HCT116 (cell line): ENCODE measurements around the gene PLK5.

ENCODE experiments used
- CTCF ChIP-seq, 3 experiments: fragments of 200-600 bp in 1 of 3; sonication (generic) in 1 of 3; IDR thresholded peaks in 2 of 3; conservative IDR thresholded peaks in 1 of 3; 2 replicates each; pipeline ENCODE4 v1.5.1; 2012 to 2017; ENCODE audit warnings: low read depth in 2 of 3, low read length in 2 of 3, antibody characterized with exemption in 1 of 3, borderline replicate concordance in 1 of 3, control low read depth in 1 of 3, mild to moderate bottlenecking in 1 of 3, mixed read lengths in 1 of 3, mixed run types in 1 of 3, moderate library complexity in 1 of 3; ENCODE audit not compliant: insufficient read depth in 1 of 3
- ELF1 ChIP-seq: IDR thresholded peaks from 2 replicates; pipeline ENCODE4 v1.6.1; 2012; ENCODE audit warnings: low read depth, borderline replicate concordance
- EZH2 ChIP-seq: fragments of 200-600 bp; sonication (generic); IDR thresholded peaks from 2 replicates; pipeline ENCODE4 v1.6.1; 2017; ENCODE audit warnings: antibody characterized with exemption, mixed run types
- EZH2phosphoT487 ChIP-seq: fragments of 200-600 bp; IDR thresholded peaks from 2 replicates; pipeline ENCODE4 v1.6.1; 2018; ENCODE audit warnings: antibody characterized with exemption, borderline replicate concordance
- JUND ChIP-seq: IDR thresholded peaks from 2 replicates; pipeline ENCODE4 v1.6.1; 2012
- POLR2A ChIP-seq: IDR thresholded peaks from 2 replicates; pipeline ENCODE4 v1.7.0; 2011; ENCODE audit warnings: borderline replicate concordance; ENCODE audit not compliant: insufficient read depth, insufficient read length; ENCODE audit errors: extremely low read depth
- POLR2AphosphoS5 ChIP-seq: IDR thresholded peaks from 2 replicates; pipeline ENCODE4 v1.6.1; 2011; ENCODE audit warnings: mild to moderate bottlenecking, low read depth, low read length, moderate library complexity
- YY1 ChIP-seq: IDR thresholded peaks from 2 replicates; pipeline ENCODE4 v1.6.1; 2011; ENCODE audit warnings: low read length, low read depth, moderate library complexity, mild to moderate bottlenecking; ENCODE audit not compliant: insufficient replicate concordance; ENCODE audit errors: extremely low read depth
- ZFX ChIP-seq: fragments of 450-650 bp; IDR thresholded peaks from 2 replicates; pipeline ENCODE4 v1.6.1; 2017
- TF ChIP-seq, protein P1 (sequence below): IDR thresholded peaks from 2 replicates; pipeline ENCODE4 v1.6.1; 2012; ENCODE audit warnings: low read depth

- peak; percentile 71 to 87 (median 84); a peak in 5 of 6 replicates for TF ChIP-seq CTCF (IDR thresholded peaks at IDR 0.05 in 2 of 3, conservative IDR thresholded peaks at IDR 0.05 in 1 of 3; ENCODE audit: borderline replicate concordance in 1 of 3, insufficient read depth in 1 of 3, low read depth in 2 of 3, low read length in 2 of 3)
- TF ChIP-seq POLR2A: no peak
- TF ChIP-seq YY1: no peak
- no peak for TF ChIP-seq POLR2AphosphoS5
- TF ChIP-seq EZH2: no peak
- no peak for TF ChIP-seq JUND
- no peak for TF ChIP-seq ZFX
- no peak for TF ChIP-seq EZH2phosphoT487
- TF ChIP-seq ELF1: no peak
- TF ChIP-seq, protein P1, sequence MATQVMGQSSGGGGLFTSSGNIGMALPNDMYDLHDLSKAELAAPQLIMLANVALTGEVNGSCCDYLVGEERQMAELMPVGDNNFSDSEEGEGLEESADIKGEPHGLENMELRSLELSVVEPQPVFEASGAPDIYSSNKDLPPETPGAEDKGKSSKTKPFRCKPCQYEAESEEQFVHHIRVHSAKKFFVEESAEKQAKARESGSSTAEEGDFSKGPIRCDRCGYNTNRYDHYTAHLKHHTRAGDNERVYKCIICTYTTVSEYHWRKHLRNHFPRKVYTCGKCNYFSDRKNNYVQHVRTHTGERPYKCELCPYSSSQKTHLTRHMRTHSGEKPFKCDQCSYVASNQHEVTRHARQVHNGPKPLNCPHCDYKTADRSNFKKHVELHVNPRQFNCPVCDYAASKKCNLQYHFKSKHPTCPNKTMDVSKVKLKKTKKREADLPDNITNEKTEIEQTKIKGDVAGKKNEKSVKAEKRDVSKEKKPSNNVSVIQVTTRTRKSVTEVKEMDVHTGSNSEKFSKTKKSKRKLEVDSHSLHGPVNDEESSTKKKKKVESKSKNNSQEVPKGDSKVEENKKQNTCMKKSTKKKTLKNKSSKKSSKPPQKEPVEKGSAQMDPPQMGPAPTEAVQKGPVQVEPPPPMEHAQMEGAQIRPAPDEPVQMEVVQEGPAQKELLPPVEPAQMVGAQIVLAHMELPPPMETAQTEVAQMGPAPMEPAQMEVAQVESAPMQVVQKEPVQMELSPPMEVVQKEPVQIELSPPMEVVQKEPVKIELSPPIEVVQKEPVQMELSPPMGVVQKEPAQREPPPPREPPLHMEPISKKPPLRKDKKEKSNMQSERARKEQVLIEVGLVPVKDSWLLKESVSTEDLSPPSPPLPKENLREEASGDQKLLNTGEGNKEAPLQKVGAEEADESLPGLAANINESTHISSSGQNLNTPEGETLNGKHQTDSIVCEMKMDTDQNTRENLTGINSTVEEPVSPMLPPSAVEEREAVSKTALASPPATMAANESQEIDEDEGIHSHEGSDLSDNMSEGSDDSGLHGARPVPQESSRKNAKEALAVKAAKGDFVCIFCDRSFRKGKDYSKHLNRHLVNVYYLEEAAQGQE: no peak
Observed at GRCh38 chr19:1513499-1514294, 10.2 kb upstream of the PLK5 start.
